ENCODE measurements around the gene CD22.
"Not testable (repeated sequence)": the region's sequence is repeated elsewhere in the genome, so short reads cannot be mapped to it uniquely, and the experiment has no call there.

Gene CD22

GRCh38 chr19:35362261-35363000, 33.4 kb downstream of the CD22 start:
- no peak for DNase-seq

- DNase-seq = no peak
Observed at GRCh38 chr19:35363001-35363590, 34.1 kb downstream of the CD22 start.

GRCh38 chr19:35363711-35364425, 34.9 kb downstream of the CD22 start:
- DNase-seq = no peak

GRCh38 chr19:35365303-35365702, 36.3 kb downstream of the CD22 start:
- no peak for DNase-seq

GRCh38 chr19:35368378-35368777, 39.4 kb downstream of the CD22 start:
- DNase-seq = no peak

GRCh38 chr19:35369522-35369921, 40.5 kb downstream of the CD22 start:
- DNase-seq = no peak

- DNase-seq = no peak
Observed at GRCh38 chr19:35370722-35371121, 41.7 kb downstream of the CD22 start, which contains the start of gene GPR42. Gene GPR42 (plus strand): TSS chr19:35371068. CDS start chr19:35371360, 292 bp downstream.

GRCh38 chr19:35373492-35373891, 44.5 kb downstream of the CD22 start:
- DNase-seq = no peak

GRCh38 chr19:35374031-35374430, 45.0 kb downstream of the CD22 start:
- DNase-seq = not testable (repeated sequence)

- no peak for DNase-seq
Observed at GRCh38 chr19:35375505-35376307, 46.7 kb downstream of the CD22 start.

GRCh38 chr19:35377656-35378055, 48.7 kb downstream of the CD22 start:
- DNase-seq = no peak

GRCh38 chr19:35378356-35378755, 49.4 kb downstream of the CD22 start:
- DNase-seq = no peak

- DNase-seq = not testable (repeated sequence)
Observed at GRCh38 chr19:35379545-35379944, 50.6 kb downstream of the CD22 start.

GRCh38 chr19:35379992-35380391, 51.0 kb downstream of the CD22 start:
- DNase-seq = no peak

GRCh38 chr19:35380450-35381124, 51.6 kb downstream of the CD22 start:
- DNase-seq = no peak

GRCh38 chr19:35381318-35381717, 52.3 kb downstream of the CD22 start:
- no peak for DNase-seq

- no peak for DNase-seq
Observed at GRCh38 chr19:35381926-35382325, 52.9 kb downstream of the CD22 start.

GRCh38 chr19:35383536-35383935, 54.5 kb downstream of the CD22 start:
- DNase-seq = no peak

- DNase-seq = no peak
Observed at GRCh38 chr19:35388277-35389054, 59.5 kb downstream of the CD22 start.

GRCh38 chr19:35389192-35389861, 60.3 kb downstream of the CD22 start:
- DNase-seq = no peak
